ENCODE measurements around the gene VASP.

- TF ChIP-seq CTCF (IDR thresholded peaks at IDR 0.05) (no peak), POLR2A (IDR thresholded peaks at IDR 0.05) (no peak)
Measured at GRCh38 chr19:45503909-45504308, 3.4 kb upstream of the VASP start.

Measured in testis (tissue), 2 donors.